ENCODE measurements around the gene GPR150. TPM values are rescaled to one million over a fixed set of nuclear protein-coding genes. Genes with fewer than 3 reads are reported as not detected.

The GPR150 gene
- total RNA-seq, 1 experiment from 2014 or later = not detected

DNA sequence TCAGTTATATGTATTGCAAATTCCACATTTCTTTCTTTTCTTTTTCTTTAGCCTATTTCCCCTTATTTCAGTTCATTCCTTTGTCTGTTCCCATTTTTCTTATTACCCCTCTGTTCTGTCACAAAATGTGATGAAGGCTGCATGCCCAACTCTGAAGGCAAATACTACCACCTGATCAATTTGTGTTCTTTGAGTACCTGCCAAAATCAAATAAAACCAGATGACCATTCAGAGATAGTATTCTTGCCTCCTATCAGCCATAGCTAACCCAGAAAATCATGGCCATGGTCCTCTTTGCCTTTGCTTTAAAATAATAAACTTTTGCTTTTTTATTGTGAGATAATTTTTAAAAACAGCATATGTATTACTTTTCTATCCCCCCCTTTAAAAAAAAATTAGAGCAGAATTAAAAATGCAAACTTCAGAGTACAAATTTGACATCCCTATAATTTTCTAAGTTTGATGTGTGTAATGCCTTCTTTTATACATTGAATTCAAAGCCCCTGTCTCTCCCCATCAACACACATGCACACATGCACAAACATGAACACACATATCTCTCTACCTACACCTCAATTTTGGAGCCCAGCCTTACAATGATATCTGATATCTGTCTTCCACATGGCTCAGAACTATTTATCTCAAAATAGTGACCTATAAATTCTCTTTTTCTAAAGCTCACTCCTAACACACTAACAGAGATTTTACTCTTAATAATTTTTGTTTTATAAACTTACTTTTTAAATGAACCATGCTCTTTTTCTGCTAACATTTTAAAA is 30.1 kb downstream of the GPR150 start:
- no peak for DNase-seq (ENCODE audit: low read depth)

GRCh38 chr5:95652849-95653248 is 33.0 kb downstream of the GPR150 start:
- DNase-seq (ENCODE audit: low read depth) = no peak

GRCh38 chr5:95654196-95654595 is 34.3 kb downstream of the GPR150 start:
- DNase-seq (ENCODE audit: low read depth) = no peak

DNA sequence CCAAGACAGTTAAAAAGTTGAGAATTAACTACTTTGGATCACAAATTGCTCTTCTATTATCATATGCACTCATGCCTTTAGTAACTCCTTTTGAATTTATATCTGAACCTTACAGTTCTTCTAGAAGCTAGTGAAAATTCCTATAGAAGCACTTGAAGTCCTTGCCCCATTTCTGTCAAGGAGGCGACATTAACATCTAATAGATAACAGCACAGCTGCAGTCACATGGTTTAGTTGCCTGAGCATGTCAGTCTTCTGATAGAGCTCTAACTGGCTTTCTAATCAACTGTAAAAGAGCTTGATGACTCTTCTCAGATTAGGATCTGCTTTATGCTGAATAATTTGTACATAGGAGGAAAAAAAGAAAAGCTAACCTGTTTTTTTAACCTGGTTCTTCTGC is 35.7 kb downstream of the GPR150 start:
- no peak for DNase-seq (ENCODE audit: low read depth)

DNA sequence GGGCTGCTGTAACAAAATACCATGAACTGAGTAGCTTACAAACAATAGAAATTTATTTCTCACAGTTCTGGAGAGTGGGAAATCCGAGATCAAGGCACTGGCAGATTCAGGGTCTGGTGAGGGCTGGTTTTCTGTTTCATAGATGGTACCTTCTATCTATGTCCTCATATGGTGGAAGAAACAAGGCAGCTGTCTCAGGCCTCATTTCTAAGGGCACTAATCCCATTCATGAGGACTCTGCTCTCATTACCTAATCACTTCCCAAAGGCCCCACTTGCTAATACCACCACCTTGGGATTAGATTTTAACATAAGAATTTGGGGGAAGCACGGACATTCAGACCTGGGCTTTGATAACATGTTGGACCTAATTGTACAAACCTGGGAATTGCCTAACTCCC is 40.2 kb downstream of the GPR150 start:
- DNase-seq (ENCODE audit: low read depth) = no peak

DNA sequence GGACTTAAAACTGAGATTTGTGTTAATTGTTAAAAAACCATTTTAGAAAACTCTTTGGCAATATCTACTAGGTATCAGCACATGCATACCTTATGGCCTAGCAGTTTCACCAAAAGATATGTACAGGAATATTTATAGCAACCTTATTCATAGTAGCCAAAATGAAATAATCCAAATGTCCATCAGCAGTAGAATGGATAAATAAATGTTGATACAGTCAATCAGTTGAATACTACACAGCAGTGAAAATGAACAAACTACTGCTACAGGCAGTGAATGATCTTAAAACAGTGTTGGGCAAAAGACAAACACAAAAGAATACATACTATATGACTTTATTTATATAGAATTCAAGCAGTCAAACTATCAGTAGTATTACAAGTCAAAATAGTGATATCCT is 43.1 kb downstream of the GPR150 start:
- no peak for DNase-seq (ENCODE audit: low read depth)

- DNase-seq (ENCODE audit: low read depth) = peak; percentile 32
Observed at GRCh38 chr5:95664204-95664786, 44.4 kb downstream of the GPR150 start.

DNA sequence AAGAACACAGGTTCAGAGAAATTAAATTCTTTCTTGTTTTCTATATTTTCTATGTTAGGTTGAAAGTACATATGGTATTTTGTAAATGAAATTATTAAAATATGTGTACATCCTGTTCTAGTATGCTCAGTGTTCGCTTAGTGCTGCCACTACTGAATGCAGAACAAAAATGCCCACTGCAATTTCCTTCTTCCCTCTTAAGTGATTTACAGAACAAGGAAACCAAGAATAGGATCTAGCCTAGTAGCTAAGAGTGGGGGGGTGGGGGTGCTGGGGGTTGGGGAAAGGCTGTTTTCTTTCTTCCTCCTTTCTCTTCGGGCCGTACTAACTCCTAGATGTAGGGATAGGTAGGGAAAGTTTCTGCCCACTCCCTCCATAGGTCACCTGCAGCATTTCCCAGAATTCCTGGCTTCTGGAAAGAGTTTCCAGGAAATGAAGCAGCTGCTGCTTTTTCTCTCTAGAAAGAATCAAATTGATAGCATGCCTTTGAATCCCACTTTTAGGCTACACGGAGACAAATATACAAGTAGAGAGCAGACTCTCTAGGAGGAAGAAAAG is 47.3 kb downstream of the GPR150 start:
- DNase-seq (ENCODE audit: low read depth) = no peak

- no peak for DNase-seq (ENCODE audit: low read depth)
Observed at GRCh38 chr5:95667678-95668077, 47.8 kb downstream of the GPR150 start.

- DNase-seq (ENCODE audit: low read depth) = no peak
Observed at GRCh38 chr5:95668216-95668615, 48.3 kb downstream of the GPR150 start.

- DNase-seq (ENCODE audit: low read depth) = no peak
Observed at GRCh38 chr5:95668728-95669127, 48.8 kb downstream of the GPR150 start.

- DNase-seq (ENCODE audit: low read depth) = peak; percentile 83
Observed at GRCh38 chr5:95669540-95669939, 49.7 kb downstream of the GPR150 start.

DNA sequence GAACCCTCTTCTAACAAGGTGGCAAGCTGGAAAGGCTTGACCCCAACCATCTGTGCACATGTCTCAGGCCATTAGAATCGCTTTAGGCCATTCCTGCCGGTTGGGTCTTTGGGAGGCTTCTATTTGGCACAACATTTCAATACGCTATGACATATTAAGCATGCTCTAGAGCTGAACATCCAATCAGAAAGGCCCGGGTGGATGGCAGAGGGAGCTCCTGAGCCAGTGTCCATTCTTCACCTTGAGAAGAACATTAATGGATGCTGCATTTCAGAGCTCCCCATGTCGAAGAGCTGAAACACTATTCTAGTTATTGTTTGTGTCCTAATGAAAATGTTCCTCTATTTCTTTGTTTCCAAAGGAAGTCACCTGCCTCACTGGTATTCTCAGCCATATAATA is 50.1 kb downstream of the GPR150 start:
- DNase-seq (ENCODE audit: low read depth) = no peak

DNA sequence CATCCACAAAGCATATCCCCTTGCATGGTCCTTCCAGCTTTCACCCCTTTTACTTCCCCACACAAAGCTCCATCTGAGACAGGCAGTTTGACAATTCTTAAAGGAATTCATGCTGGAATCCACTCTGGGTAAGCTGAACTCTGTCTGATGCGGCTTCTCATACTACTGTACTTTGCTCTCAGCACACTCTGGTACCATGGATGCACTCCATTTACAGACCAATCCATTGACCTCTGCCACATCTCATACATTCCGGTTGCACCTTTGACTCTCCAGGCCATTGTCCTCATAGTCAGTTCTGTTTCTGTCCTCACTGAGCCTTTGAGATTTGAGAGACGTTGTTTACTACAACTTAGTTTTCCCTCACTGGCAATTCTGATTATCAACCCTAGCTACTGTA is 50.7 kb downstream of the GPR150 start:
- DNase-seq (ENCODE audit: low read depth) = no peak

Other genes starting within 250 kb of the GPR150 start
- gene FAM81B, start 228.7 kb upstream of the GPR150 start, total RNA-seq (2014; rRNA removed; shearing (Covaris generic)) = not detected in 2 replicates
- 43.0 and 49.4 TPM in 2 replicates for gene SKIC3, start 65.1 kb upstream of the GPR150 start, total RNA-seq (2014; rRNA removed; shearing (Covaris generic))
- 7.0 and 9.2 TPM in 2 replicates for gene ARSK, start 65.0 kb upstream of the GPR150 start, total RNA-seq (2014; rRNA removed; shearing (Covaris generic))
- 2.5 and 4.0 TPM in 2 replicates for gene RFESD, start 26.7 kb downstream of the GPR150 start, total RNA-seq (2014; rRNA removed; shearing (Covaris generic))
- not detected in 2 replicates for gene SPATA9, start 62.9 kb downstream of the GPR150 start, total RNA-seq (2014; rRNA removed; shearing (Covaris generic))
- 51.4 and 53.6 TPM in 2 replicates for gene RHOBTB3, start 111.2 kb downstream of the GPR150 start, total RNA-seq (2014; rRNA removed; shearing (Covaris generic))
- gene GLRX, start 202.6 kb downstream of the GPR150 start, total RNA-seq (2014; rRNA removed; shearing (Covaris generic)) = 37.5 and 46.3 TPM in 2 replicates

Data from HT1080 (cell line).